Stimulated activated CD8-positive, alpha-beta memory T cell treated with anti-CD3 and anti-CD28 coated beads, Interleukin-15, amount 100 ng/mL, for 24 hours (primary cell): ENCODE results near the gene MRPL23.
A peak's percentile ranks its signal among the peaks of the same experiment; 100 is the strongest.

Source experiments
- DNase-seq: peaks from one replicate; pipeline ENCODE4 v3.0.0-alpha.2; 2020; ENCODE audit warnings: low read depth

The MRPL23 gene

DNA sequence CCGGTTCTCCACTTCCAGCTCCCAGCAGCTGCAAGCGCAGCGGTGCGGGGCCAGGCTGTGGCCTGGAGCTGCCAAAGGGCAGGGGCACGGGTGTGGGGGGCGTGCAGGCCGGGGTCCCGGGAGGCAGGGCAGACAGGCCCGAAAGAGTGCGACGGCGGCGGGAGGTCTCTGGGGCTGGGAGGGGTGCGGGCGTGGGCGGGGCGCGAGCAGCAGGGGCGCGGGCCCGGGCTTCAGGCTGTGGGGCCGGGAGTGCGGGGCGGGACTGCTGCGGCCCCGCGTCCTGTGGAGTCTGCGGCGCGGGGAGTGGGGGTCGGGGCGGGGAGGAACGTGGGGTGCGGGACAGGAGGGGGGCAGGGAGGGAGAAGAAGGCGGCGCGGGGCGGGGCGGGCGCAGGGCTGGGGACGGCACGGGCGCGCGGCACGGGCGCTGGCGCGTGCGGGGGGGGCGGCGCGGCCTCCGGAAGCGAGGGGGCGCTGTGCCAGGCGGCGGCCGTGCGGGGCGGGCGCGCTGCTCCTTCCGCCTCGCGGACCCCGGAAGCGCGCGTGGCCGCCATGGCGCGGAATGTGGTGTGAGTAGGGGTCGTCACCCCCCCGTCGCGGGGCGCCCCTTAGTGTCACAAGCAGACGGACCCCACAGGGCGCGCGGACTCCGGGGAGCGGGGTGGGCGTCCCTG lies at the start of gene MRPL23:
MRPL23 (plus strand) TSS at position 521 of the 673 bp plus-strand sequence; CDS start at position 552, 31 bp downstream.
- DNase-seq = peak; percentile 17

DNA sequence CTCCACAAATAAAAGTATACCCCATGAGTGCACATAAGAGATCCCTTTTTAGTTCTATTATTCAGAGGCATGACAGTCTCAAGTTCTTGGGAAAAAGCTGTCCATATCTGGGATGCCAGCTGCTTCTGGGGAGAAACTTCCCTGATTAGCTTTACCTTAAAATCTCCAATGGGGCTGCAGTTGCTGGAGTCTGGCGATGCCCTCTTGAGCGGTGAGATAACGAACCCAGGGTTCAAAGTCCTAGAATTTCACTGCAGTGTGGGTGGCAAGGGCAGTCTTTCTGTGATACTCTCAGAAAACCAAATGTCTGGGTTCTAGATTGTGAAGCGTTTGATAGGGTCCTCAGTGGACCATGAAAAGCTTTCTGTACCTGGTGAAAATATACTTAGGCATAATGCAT lies 48.0 kb upstream of the MRPL23 start:
- DNase-seq = no peak

DNA sequence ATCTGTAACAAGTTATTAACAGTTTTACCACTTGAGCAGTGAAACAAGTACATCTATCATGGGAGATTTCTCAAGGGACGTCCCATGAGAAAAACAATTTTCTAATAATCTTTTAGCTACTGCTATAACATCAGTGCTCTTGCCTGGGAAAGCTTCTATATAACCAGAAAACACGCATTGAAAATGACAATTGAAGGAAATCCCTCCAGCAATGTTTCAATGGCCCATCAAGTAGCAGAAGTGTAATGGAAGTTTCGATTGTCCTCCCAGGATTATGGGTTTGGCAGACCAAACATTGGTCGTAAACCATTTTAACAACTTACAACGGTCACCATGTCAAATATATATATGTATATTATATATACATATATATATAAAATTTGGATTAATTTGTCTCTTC lies 47.4 kb upstream of the MRPL23 start:
- DNase-seq = no peak

DNA sequence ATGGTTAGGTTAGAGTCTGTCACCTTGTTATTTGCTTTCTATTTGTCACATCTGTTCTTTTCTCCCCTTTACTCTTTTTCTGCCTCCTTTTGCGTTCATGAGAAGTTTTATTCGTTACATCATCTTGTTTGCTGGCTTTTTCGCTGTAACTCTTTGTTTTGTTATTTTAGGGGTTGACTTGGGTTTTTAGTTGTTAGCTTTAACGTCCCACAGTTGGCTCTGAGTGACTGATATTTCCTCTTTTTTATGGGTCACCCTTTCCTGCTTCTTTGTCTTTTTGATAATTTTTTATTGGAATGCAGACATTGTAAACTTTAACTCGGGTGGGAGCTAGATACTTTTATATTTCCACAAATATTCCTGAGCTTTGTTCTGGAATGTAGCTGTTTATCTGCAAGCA lies 41.0 kb upstream of the MRPL23 start:
- no peak for DNase-seq

DNA sequence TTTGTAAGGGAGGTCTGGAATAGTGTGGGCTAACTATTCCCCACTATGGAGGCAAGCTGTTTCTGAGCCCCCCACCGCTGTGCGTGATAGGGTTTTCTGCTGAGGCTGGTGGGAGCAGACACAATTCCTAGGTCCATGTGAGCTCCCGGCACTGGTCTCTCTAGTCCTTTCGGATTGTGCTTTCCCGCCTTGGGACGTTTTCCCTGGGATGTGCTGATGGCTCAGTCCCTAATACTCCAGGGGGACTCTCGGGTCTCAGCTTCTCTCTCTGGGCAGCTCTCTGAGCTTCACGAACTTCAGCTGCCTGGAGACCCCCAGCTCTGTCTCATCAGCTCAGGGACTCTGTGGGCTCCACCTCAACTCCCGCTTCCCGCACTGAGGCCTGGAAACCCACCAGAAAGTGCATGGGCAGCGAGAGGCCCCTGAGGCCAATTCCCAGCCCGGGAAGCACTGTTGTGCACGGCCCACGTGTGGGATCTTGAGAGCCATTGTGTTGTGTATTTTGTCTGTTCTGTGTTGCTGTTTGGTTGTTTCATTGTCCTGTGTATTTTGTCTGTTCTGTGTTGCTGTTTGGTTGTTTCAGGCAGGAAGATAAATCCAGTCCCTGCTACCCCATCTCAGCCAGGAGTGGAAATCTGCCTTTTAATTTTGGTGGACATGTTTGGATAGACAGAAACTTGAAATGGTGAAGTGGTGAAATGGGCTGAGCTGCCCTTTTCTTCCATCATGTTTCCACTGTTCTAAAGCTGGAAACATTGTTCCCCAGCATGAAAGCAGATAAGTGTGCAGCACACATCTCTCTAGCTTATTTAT lies 40.3 kb upstream of the MRPL23 start:
- no peak for DNase-seq

DNA sequence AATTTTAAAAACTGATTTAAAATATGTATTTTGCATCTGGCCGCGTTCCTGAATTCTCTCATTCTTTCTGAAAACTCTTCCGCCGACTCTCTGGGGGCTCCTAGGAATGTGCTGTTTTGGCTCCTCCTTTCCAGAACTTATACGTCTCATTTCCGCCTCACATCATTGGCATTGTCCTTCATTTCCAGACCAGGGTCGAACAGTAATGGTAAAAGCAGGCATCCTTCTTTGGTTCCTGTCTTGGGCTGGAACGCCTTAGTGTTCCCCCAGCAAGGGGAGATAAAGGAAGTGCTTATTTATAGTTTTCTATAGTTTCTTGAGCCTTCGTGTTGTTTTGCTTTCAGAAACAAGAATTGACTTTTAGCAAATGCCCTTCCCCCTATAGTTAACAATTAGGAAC lies 38.5 kb upstream of the MRPL23 start:
- DNase-seq = no peak

DNA sequence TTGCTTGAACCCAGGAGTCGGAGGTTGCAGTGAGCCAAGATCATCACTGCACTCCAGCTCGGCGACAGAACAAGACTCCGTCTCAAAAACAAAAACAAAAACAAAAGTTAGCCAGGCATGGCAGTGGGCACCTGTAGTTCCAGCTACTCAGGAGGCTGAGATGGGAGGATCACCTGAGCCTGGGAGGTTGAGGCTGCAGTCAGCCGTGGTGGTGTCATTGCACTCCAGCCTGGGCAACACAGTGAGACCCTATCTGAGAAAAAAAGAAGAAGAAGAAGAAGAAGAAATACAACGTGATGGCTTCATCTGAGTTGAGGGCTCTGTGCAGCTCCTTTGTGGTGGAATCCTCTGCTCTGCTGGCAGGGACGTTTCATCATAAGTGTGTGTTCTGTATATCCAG lies 37.6 kb upstream of the MRPL23 start:
- DNase-seq = no peak

DNA sequence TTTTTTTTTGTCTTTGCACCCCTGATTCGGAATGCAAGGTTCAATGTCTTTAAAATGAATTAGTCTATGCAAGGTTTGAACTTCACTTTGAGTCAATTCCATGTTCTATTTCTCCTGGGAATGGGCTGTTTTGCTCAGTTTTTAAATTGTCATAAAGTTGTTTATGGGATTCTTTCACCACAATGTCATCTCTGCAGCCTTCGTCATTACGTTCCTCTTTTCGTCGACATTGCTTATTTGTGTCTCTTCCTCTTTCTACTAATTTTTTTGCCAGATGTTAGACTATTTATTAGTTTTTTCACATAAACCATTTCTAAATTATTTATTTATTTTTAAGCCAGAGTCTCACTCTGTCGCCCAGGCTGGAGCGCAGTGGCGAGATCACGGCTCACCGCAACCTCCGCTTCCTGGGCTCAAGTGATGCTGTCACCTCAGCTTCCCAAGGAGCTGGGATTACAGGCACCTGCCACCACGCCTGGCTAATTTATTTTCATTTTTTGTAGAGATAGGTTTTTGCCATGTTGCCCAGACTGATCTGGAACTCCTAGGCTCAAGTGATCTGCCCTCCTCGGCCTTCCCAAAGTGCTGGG lies 34.7 kb upstream of the MRPL23 start:
- no peak for DNase-seq

DNA sequence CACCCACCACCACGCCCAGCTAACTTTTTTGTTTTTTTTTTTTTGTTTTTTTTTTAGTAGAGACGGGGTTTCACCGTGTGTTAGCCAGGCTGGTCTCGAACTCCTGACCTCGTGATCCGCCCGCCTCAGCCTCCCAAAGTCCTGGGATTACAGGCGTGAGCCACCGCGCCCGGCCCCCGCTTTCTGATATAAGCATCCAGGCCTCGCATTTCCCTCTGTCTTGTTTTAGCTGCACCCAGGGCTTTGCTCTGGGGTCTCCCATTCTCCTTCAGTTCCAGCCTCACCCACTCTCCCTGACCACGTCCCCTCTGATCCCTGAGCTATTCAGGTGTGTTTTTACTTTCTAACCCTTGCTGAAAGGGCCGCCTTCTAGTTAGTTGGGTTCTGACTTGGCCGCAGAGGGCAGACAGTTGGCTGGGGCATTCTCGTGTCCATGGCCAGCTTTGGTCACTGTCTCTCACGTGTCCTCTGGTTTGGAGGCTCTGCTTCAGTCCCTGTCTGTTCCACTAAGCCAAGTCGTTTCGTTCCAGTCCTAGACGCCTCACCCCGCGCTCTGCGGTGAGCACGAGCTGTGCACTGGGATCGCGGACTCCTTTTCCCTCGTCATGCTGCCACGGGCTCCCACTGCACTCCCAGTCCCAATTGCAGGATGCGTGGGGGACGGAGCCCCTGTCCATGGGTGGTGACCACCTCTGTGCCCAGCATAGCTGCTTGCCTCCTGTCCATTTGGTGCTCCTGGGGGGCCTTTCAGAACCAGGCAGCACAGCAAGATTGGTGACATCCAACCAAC lies 33.7 kb upstream of the MRPL23 start:
- no peak for DNase-seq

DNA sequence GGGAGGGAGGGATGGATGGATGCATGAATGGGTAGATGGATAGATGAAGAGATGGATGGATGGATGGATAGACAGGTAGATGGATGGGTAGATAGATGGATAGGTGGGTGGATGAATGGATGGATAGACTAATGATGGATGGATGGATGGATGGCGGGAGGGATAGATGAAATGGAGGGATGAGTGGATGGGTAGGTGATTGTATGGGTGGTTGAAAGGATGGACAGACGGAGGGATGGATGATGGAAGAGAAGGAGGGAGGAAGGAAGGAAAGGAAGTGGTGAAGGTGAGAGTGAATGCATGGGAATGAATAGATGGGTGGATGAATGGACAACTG lies 31.4 kb upstream of the MRPL23 start:
- no peak for DNase-seq

DNA sequence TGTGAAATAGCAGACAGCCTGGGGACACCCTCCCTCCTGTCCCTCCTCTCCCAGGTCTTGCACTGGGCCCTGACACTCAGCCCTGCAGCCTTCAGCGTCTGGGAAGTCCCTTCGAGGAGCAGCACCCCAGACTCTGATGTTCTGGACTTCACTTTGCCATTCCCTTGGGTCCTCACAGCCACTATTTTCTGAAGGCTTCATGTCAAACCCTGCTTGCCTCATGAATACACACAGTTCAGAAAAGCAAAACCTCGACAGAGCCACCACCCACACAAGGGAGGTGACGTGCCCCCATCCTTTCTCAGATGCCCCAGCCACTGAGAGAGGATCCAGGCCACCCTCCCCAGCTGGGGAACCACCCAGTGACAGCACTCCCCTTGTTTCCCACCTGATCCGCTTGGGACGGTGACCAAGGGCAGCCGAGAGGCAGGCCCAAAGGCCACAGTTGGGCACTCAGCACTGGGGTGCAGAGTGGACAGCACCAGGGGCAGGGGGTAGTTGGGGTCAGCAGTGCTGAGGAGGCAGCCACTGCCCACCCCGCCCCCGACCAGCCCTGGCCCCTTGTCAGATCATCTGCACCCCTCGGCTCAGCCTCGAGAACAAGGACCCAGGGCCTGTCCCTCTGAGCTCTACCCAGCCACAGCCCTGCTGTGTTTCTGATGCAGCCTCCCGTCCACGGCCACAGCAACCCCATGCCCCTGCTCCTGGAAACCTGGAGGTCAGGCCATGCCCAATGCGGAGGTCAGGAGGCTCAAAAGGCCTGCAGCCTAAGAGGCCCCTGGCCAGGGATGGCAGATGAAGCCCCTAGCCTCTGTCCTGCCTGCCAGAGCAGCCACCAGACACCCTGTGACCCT lies 30.8 kb upstream of the MRPL23 start:
- no peak for DNase-seq

DNA sequence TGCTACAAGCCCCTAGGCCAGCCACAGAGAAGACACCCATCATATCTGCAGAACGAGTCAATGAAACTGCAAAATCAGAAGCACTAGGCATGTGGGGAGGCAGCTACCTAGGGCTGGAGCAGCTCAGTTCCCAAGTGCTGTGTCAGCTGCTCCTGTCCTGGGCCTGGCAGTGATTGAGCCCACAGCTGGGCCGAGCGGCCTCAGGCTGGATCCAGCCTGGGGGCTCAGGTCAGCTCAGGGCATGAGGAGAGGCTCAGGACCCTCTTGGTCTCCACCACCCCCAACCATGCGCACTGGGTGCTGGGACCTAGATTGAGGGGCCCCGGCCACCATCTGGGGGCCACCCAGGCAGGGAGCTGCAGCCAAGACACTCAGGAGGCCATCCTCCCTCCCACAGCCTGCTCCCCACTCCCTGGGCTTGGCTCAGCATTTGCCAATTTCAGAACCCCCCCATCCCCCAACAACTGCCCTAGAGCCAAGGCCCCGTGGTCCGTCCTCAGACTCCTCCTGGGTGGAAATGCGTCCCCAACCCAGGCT lies 30.1 kb upstream of the MRPL23 start:
- no peak for DNase-seq

DNA sequence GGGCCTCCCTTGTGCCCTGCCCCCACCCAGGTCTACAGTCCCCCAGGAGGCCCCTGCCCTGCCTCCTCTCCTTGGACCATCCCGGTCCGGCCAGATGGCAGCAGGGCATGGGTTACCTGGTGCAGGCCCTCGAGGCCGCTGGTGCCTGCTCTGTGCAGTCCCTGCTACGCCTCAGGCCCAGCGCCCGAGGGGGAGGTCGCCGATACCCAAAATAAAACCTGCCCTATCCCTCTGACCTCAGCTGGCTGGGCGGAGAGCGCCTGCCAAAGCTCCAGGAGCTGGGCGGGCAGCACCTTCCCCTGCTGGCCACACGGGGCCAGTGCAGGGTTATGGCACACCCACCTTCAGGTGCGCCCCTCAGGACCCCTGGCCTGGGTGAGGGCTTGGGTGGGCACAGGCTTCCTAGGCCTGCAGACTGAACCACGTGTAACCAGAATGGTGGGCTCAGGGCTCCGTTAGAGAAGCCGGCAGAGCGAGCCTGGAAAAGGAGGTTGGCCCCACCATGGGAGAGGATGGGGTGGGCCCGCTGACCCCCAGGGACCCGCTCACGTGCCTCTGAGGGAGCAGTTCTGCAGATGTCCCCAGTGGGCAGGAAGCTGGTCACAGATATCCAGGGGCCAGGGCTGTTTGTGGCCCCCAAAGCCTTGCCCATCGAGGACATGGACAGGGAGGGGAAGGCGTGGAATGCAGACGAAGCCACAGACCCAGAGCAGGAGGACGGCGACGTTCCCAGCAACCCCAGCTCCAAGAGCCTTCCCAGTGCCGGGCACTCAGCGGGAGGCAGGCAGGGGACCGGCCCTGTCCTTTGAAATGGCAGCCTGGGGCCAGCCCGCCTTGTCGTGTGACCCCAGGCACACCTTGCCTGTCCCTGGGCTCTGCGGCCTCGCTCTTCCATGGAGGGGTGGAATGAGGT lies 29.4 kb upstream of the MRPL23 start:
- no peak for DNase-seq

DNA sequence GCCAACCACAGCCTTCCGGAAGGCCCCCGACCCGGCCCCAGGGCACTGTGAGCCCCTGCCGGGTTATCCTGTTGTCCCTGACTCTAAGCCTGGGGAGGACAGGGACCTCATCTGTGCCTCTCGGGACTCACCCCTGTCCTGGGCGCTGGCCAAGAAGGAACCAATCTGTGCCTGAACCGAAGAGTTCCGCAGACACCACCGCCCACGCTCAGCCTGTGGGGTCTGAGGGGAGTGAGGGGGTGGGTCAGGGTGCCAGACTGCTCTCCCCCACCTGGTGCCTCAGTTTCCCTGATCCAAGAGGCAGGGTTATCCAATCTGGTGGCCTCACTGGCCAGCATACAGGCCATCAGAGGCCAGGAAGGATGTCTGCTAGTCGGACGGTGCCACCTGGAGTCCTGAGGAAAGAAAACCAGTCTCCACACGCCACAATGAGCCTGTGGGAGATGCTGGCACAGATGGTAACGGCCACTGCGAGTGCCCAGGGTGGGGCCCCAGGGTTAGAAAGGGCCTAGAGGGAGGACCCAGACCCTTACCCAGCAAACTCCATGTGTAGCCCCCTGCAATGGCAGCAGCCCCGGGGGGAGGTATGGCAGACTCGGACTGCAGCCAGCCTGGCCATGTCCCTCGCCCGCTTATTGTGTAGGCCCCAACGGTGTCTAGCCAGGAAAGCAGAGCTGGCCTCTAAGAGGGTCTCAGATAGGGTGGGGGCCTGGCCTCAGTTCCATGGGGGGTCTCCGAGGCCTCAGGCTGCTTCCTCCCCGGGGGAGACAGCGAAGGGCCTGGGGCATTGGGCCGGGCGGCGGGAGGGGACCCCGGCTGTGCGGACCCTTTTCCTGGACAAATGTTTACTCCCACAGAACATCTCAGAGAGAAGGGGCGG lies 28.5 kb upstream of the MRPL23 start:
- DNase-seq = no peak

DNA sequence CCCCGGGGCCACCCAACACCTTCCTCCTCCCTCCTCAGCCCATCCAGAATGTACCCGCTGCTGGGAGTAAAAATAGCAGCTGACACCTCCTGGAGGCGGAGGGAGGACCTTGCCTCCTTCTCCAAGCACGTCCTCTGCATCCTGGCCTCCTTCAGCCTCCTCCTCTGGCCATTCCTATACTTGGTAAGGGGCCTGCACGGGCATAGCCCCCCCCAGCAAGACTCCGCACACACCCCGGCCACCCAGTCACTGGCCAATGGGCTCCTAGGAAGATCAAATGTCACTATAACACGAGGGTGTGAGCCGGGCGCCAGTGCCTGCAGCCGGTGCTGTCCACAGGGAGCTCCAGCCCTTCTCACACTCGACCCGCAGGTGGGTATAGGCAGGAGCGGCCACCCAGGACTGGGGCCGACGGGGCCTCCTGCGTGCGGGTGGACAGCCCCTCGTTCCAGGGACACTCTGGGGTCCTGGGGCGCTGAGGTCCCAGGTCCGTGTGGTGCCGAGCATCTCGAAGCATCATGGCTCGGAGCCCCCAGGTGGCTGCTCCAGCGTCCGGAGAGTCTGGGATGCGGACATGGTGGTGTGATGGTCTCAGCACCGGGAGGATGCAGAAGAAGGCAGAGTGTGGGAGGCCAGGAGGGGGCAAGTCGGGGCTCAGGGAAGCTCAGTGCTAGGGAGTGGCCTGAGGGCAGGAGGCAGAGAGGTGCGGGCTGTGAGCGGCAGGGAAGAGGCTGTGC lies 27.6 kb upstream of the MRPL23 start, which contains the start of gene TNNT3:
TNNT3 (plus strand) TSS at position 313 of the 737 bp plus-strand sequence. CDS start 3,172 bp downstream, outside the sequence.
- no peak for DNase-seq

DNA sequence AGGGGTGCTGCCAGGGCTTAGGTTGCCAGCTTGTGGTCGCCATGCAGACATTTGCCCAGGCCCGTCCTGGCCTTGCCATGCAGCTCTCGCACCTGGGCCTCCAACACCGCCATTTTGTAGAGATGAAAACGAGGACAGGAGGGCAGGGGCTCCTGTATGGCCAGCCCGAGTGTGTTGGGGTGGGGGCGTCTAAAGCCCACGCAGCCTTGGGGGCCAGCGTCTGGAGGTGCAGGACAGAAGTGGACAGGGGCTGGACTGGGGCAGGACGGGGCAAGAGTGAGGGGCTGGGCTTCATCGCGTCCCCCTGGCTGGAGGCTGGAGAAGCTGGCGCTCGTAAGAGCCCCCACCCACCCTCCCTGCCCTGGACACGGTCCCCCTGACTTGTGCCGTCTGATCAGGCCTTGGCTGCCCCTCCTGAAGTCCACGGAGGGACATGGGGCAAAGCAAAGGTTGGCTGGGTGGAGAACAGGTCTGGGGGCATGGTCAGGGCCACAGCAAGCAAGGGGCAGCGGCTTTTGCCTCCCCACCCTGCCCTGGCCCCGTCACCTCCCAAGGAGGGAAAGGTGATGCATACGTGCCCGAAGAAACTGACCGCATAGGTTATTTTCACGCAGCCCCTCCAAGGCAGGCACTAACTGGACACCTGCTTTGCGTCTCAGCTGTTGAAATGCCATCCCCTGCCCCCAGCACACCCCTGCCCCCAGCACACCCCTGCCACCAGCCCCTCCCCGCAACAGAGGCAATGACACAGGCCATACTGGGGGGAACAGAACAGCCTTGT lies 26.8 kb upstream of the MRPL23 start:
- no peak for DNase-seq

DNA sequence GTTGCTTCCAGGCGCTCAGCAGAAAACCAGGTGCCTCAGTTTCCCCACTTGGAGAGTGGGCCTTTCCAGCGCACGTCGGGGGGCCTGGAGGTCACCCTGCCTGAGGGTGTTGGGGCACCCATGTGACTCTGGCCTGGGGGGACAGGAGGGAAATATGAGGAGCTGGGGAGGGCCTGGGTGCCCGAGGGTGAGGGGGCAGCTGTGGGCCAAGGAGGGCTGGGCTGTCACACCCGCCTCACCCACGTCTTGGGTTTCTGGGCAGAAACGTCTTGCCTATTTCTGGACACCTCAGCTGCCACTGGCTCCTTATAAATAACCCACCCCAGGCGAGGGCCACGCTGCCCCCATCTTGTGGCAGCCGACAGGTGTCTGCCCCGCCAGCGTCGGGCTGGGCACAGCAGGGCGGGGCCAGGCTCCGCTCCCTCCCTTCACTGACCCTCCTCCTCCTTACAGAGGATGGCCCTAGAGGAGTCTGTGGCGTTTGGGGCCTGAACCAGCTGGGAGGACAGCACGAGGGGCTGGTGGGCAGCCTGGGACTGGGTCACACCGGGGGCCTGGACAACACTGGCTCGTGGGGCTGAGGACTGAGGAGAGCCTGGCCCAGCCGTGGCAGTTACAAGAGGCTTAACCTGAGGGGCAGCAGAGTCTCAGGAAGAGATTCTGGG lies 26.1 kb upstream of the MRPL23 start:
- DNase-seq = no peak
